T-cell (primary cell): Measurements from ENCODE around the gene ADTRP. TPM values are rescaled to one million over a fixed set of nuclear protein-coding genes. Genes with fewer than 3 reads are reported as not detected.
A peak's percentile ranks its signal among the peaks of the same experiment; 100 is the strongest.
"Not testable (repeated sequence)": the region's sequence is repeated elsewhere in the genome, so short reads cannot be mapped to it uniquely, and the experiment has no call there.

ENCODE experiments used
- ATAC-seq, 4 experiments: fragments of 200-7000 bp in 3 of 4; fragments of 150-1000 bp in 1 of 4; cut with Tn5 transposase; replicated peaks in 1 of 4; 1 replicate in 3 of 4; 2 replicates in 1 of 4; pipeline ENCODE4 v1.10.0; 2021; ENCODE audit warnings: moderate library complexity in 3 of 4, mild to moderate bottlenecking in 2 of 4, moderate number of reproducible peaks in 1 of 4
- CTCF ChIA-PET, 2 donors: fragments of 300-600 bp; sonication (Branson Sonifier 250); formaldehyde crosslinking; loops; one replicate each; lab custom pipeline; 2022; ENCODE audit warnings: antibody characterized with exemption in 2 of 2; lab: Charles Lee
- POLR2A ChIA-PET, 2 donors: fragments of 300-600 bp; sonication (Branson Sonifier 250); formaldehyde crosslinking; loops; one replicate each; lab custom pipeline; 2022; ENCODE audit warnings: antibody characterized with exemption in 2 of 2; lab: Charles Lee
- DNase-seq, 35 experiments: peaks; one replicate each; pipeline versions ENCODE4 v3.0.0 to v3.0.0-alpha.2; 2013 to 2023
- H3K27ac ChIP-seq: one replicate; pipeline ENCODE4 v1.5.1; 2013; ENCODE audit warnings: low read length
- H3K27me3 ChIP-seq, 2 experiments: replicated peaks in 1 of 2; 1 replicate in 1 of 2; 2 replicates in 1 of 2; pipeline versions ENCODE4 v1.6.1 to v1.7.0; 2013; ENCODE audit warnings: low read length in 1 of 2, mixed read lengths in 1 of 2; ENCODE audit not compliant: control insufficient read depth in 2 of 2, insufficient read depth in 2 of 2; ENCODE audit errors: extremely low read depth in 1 of 2
- H3K36me3 ChIP-seq, 2 donors: 1 replicate in 1 of 2; 2 replicates in 1 of 2; pipeline versions ENCODE4 v1.6.1 to v1.7.0; 2013; ENCODE audit warnings: low read length in 1 of 2; ENCODE audit not compliant: control insufficient read depth in 2 of 2, insufficient read depth in 1 of 2; ENCODE audit errors: extremely low read depth in 1 of 2
- H3K4me1 ChIP-seq, 2 experiments: 1 replicate in 1 of 2; 2 replicates in 1 of 2; pipeline versions ENCODE4 v1.6.1 to v1.7.0; 2013; ENCODE audit warnings: low read length in 2 of 2, mixed read lengths in 1 of 2; ENCODE audit not compliant: insufficient read depth in 2 of 2, control insufficient read depth in 1 of 2; ENCODE audit errors: extremely low read depth in 1 of 2
- H3K4me3 ChIP-seq, 2 donors: 1 replicate in 1 of 2; 2 replicates in 1 of 2; pipeline versions ENCODE4 v1.5.1 to v1.7.0; 2013; ENCODE audit warnings: mild to moderate bottlenecking in 2 of 2, low read length in 1 of 2, moderate library complexity in 1 of 2; ENCODE audit not compliant: control insufficient read depth in 1 of 2; ENCODE audit errors: extremely low read depth in 1 of 2
- H3K9me3 ChIP-seq: 2 replicates; pipeline ENCODE4 v1.7.0; 2013
- H3K27ac Mint-ChIP-seq, 2 donors: one replicate each; pipeline ENCODE4 v1.8.0; 2020 to 2021; ENCODE audit warnings: mild to moderate bottlenecking in 2 of 2, mixed read lengths in 2 of 2
- H3K27me3 Mint-ChIP-seq, 2 donors: one replicate each; pipeline ENCODE4 v1.8.0; 2021 to 2022; ENCODE audit warnings: mixed read lengths in 2 of 2
- H3K36me3 Mint-ChIP-seq: one replicate; pipeline ENCODE4 v1.8.0; 2021; ENCODE audit warnings: mixed read lengths
- H3K4me1 Mint-ChIP-seq, 3 donors: one replicate each; pipeline ENCODE4 v1.8.0; 2020 to 2022; ENCODE audit warnings: mixed read lengths in 3 of 3, mild to moderate bottlenecking in 1 of 3
- H3K4me3 Mint-ChIP-seq, 3 donors: one replicate each; pipeline ENCODE4 v1.8.0; 2020 to 2022; ENCODE audit warnings: mild to moderate bottlenecking in 3 of 3, mixed read lengths in 3 of 3, moderate library complexity in 3 of 3
- H3K9me3 Mint-ChIP-seq, 3 donors: one replicate each; pipeline ENCODE4 v1.8.0; 2020 to 2022; ENCODE audit warnings: mixed read lengths in 3 of 3
- WGBS: methylation state at CpG from one replicate; pipeline ENCODE4 v1.1.5; 2013; ENCODE audit warnings: missing lambda C conversion rate; ENCODE audit not compliant: insufficient coverage; 5-methylcytosine and 5-hydroxymethylcytosine counted together
- total RNA-seq, 35 experiments: library from RNA in 6 of 35; stranded (reverse) in 6 of 35; fragments of 120-200 nt in 1 of 35; gene quantifications; one replicate each; pipeline versions ENCODE4 v1.2.1 to v1.2.4 and lab custom pipeline; 2013 to 2026

Gene ADTRP
- total RNA-seq, 5 donors from 2014 or later (not counting 1 experiment from before 2014, with no cell fraction given): 23.9 to 74.7 (median 59.1) TPM

- H3K4me1 Mint-ChIP-seq: peaks cover 13 to 21% (median 15%) of the 10 kb centered on the region in 3 donors
- Histone ChIP-seq H3K4me3 (no peak overlapping the region), H3K27me3 (peaks cover 0 to 16% of the 10 kb centered on the region in 2 experiments), H3K27ac (no peak overlapping the region), H3K9me3 (no peaks in the 10 kb centered on the region), H3K4me1 (peaks cover 3 to 14% of the 10 kb centered on the region in 2 experiments), H3K36me3 (no peaks in the 10 kb centered on the region)
- no peak for ATAC-seq
- POLR2A ChIA-PET: no interaction called here
- 100% methylated on average over 5 of the region's 13 CpGs for WGBS
- H3K27ac Mint-ChIP-seq: no peak overlapping the region
- peaks cover 0 to 3% of the 10 kb centered on the region in 2 donors for H3K27me3 Mint-ChIP-seq
- H3K36me3 Mint-ChIP-seq: no peaks in the 10 kb centered on the region
- peak overlapping the region in 1 of 3 donors; percentile 26 for H3K4me3 Mint-ChIP-seq
- no peaks in the 10 kb centered on the region for H3K9me3 Mint-ChIP-seq
- no peak for DNase-seq
- CTCF ChIA-PET: no interaction called here
Observed at GRCh38 chr6:11805259-11806053, 26.9 kb upstream of the ADTRP start.

- Histone ChIP-seq H3K9me3 (no peaks in the 10 kb centered on the region), H3K4me3 (no peak overlapping the region), H3K27ac (no peak overlapping the region), H3K27me3 (peaks cover 0 to 16% of the 10 kb centered on the region in 2 experiments), H3K4me1 (peaks cover 3 to 14% of the 10 kb centered on the region in 2 experiments), H3K36me3 (no peaks in the 10 kb centered on the region)
- Mint-ChIP-seq H3K4me3 (no peak overlapping the region), H3K36me3 (no peaks in the 10 kb centered on the region), H3K27ac (no peak overlapping the region), H3K27me3 (peaks cover 0 to 3% of the 10 kb centered on the region in 2 donors), H3K4me1 (peaks cover 13 to 21% (median 15%) of the 10 kb centered on the region in 3 donors), H3K9me3 (no peaks in the 10 kb centered on the region)
- DNase-seq (no peak), ATAC-seq (no peak)
- 100% methylated on average over 2 of the region's 3 CpGs for WGBS
- ChIA-PET POLR2A (no interaction called here), CTCF (no interaction called here)
Observed at GRCh38 chr6:11804701-11805100, 26.1 kb upstream of the ADTRP start.

GRCh38 chr6:11804135-11804534 lies 25.5 kb upstream of the ADTRP start:
- Histone ChIP-seq H3K4me3 (no peak overlapping the region), H3K27me3 (peaks cover 0 to 16% of the 10 kb centered on the region in 2 experiments), H3K4me1 (peaks cover 3 to 14% of the 10 kb centered on the region in 2 experiments), H3K9me3 (no peaks in the 10 kb centered on the region), H3K27ac (no peak overlapping the region), H3K36me3 (no peaks in the 10 kb centered on the region)
- ChIA-PET POLR2A (no interaction called here), CTCF (no interaction called here)
- Mint-ChIP-seq H3K36me3 (no peaks in the 10 kb centered on the region), H3K4me1 (peaks cover 13 to 21% (median 15%) of the 10 kb centered on the region in 3 donors), H3K9me3 (no peaks in the 10 kb centered on the region), H3K27ac (no peak overlapping the region), H3K4me3 (no peak overlapping the region), H3K27me3 (peaks cover 0 to 3% of the 10 kb centered on the region in 2 donors)
- ATAC-seq: no peak
- no peak for DNase-seq
- WGBS: 93% methylated on average over 3 of the region's 6 CpGs

GRCh38 chr6:11803591-11803971 lies 25.0 kb upstream of the ADTRP start:
- Histone ChIP-seq H3K4me1 (peaks cover 3 to 14% of the 10 kb centered on the region in 2 experiments), H3K36me3 (no peaks in the 10 kb centered on the region), H3K27me3 (peaks cover 0 to 16% of the 10 kb centered on the region in 2 experiments), H3K4me3 (no peak overlapping the region), H3K9me3 (no peaks in the 10 kb centered on the region), H3K27ac (no peak overlapping the region)
- peaks cover 13 to 21% (median 15%) of the 10 kb centered on the region in 3 donors for H3K4me1 Mint-ChIP-seq
- peaks cover 0 to 3% of the 10 kb centered on the region in 2 donors for H3K27me3 Mint-ChIP-seq
- POLR2A ChIA-PET: no interaction called here
- no peaks in the 10 kb centered on the region for H3K9me3 Mint-ChIP-seq
- DNase-seq (no peak), ATAC-seq (no peak)
- no peak overlapping the region for H3K4me3 Mint-ChIP-seq
- H3K36me3 Mint-ChIP-seq: no peaks in the 10 kb centered on the region
- no CpG with 5 or more reads among the region's 2 CpGs for WGBS
- CTCF ChIA-PET: no interaction called here
- H3K27ac Mint-ChIP-seq: no peak overlapping the region

GRCh38 chr6:11802886-11803590 lies 24.4 kb upstream of the ADTRP start:
- Mint-ChIP-seq H3K27ac (no peak overlapping the region), H3K27me3 (peaks cover 0 to 3% of the 10 kb centered on the region in 2 donors), H3K9me3 (no peaks in the 10 kb centered on the region), H3K4me3 (no peak overlapping the region), H3K4me1 (peaks cover 13 to 21% (median 15%) of the 10 kb centered on the region in 3 donors), H3K36me3 (no peaks in the 10 kb centered on the region)
- H3K27me3 ChIP-seq: peaks cover 0 to 16% of the 10 kb centered on the region in 2 experiments
- ATAC-seq (no peak), DNase-seq (no peak)
- POLR2A ChIA-PET: no interaction called here
- no peaks in the 10 kb centered on the region for H3K9me3 ChIP-seq
- CTCF ChIA-PET: interaction anchor here in 1 of 2 donors (0.5 kb wide), 1 partner anchor 8 kb away, joined by 5 read pairs; no protein-coding TSS in a partner anchor
- no peak overlapping the region for H3K4me3 ChIP-seq
- WGBS: no CpG with 5 or more reads among the region's 6 CpGs
- peaks cover 3 to 14% of the 10 kb centered on the region in 2 experiments for H3K4me1 ChIP-seq
- no peaks in the 10 kb centered on the region for H3K36me3 ChIP-seq
- no peak overlapping the region for H3K27ac ChIP-seq

GRCh38 chr6:11800531-11800930 lies 21.9 kb upstream of the ADTRP start:
- H3K36me3 ChIP-seq, H3K27ac Mint-ChIP-seq, DNase-seq, H3K36me3 Mint-ChIP-seq, H3K4me1 ChIP-seq, H3K27me3 ChIP-seq, H3K9me3 ChIP-seq, ATAC-seq, H3K27me3 Mint-ChIP-seq, H3K4me1 Mint-ChIP-seq, H3K4me3 Mint-ChIP-seq, H3K9me3 Mint-ChIP-seq, POLR2A ChIA-PET, H3K27ac ChIP-seq, H3K4me3 ChIP-seq: not testable (repeated sequence)
- CTCF ChIA-PET: interaction anchor here in 1 of 2 donors (1.0 kb wide), 1 partner anchor 10 kb away, joined by 3 read pairs; no protein-coding TSS in a partner anchor
- no CpG with 5 or more reads among the region's 1 CpG for WGBS
